Gastrocnemius medialis (tissue), 4 donors: ENCODE data around the gene RPL35. TPM values are rescaled to one million over a fixed set of nuclear protein-coding genes. Genes with fewer than 3 reads are reported as not detected.
A peak's percentile ranks its signal among the peaks of the same experiment; 100 is the strongest.

ENCODE experiments used
- ATAC-seq, 2 donors: fragments of 150-250 bp; one replicate each; pipeline ENCODE4 v1.9.1; 2016
- DNase-seq, 2 donors: peaks; one replicate each; pipeline ENCODE4 v3.0.0-alpha.2; 2019
- H3K27ac ChIP-seq, 4 donors: fragments of 200-600 bp; sonication (generic); 1 replicate in 1 of 4; 2 replicates in 3 of 4; pipeline ENCODE4 v1.5.1; 2016 to 2018; ENCODE audit warnings: mild to moderate bottlenecking in 2 of 4, moderate library complexity in 1 of 4
- H3K27me3 ChIP-seq, 3 donors: fragments of 200-600 bp; sonication (generic) in 2 of 3; 1 replicate in 1 of 3; 2 replicates in 2 of 3; pipeline versions ENCODE4 v1.5.1 to v1.6.0; 2016 to 2019; ENCODE audit warnings: mild to moderate bottlenecking in 1 of 3, moderate library complexity in 1 of 3
- H3K36me3 ChIP-seq, 2 donors: fragments of 200-600 bp; sonication (generic) in 1 of 2; one replicate each; pipeline ENCODE4 v1.5.1; 2017 to 2018
- H3K4me1 ChIP-seq, 2 donors: fragments of 200-600 bp; sonication (generic) in 1 of 2; one replicate each; pipeline ENCODE4 v1.5.1; 2016 to 2017; ENCODE audit warnings: mild to moderate bottlenecking in 2 of 2
- H3K4me3 ChIP-seq, 4 donors: fragments of 200-600 bp; sonication (generic) in 3 of 4; 1 replicate in 1 of 4; 2 replicates in 3 of 4; pipeline ENCODE4 v1.5.1; 2016 to 2019; ENCODE audit warnings: mild to moderate bottlenecking in 2 of 4
- H3K9me3 ChIP-seq, 3 donors: fragments of 200-600 bp; sonication (generic) in 2 of 3; 1 replicate in 1 of 3; 2 replicates in 2 of 3; pipeline ENCODE4 v1.5.1; 2016 to 2019
- POLR2A ChIP-seq, 2 donors: fragments of 450-650 bp; IDR thresholded peaks; one replicate each; pipeline ENCODE4 v1.6.1; 2017; ENCODE audit warnings: antibody characterized with exemption in 2 of 2, mild to moderate bottlenecking in 2 of 2, moderate library complexity in 2 of 2
- in situ Hi-C, 4 donors: fragments of 200-750 bp; cut with MboI; loops; one replicate each; pipeline versions ENCODE4 v1.15.0 to v1.8.0; 2017; ENCODE audit warnings: low sequenced_read_pairs in 4 of 4
- intact Hi-C: fragments of 100-400 bp; cut with DNase I; formaldehyde crosslinking; loops from one replicate; pipeline ENCODE4 v1.15.1; 2023; ENCODE audit warnings: low total_unique reads
- total RNA-seq, 4 donors: library from RNA; depleted of rRNA; stranded (reverse); fragments of >200 nt; gene quantifications; one replicate each; pipeline versions ENCODE4 v1.1.0 to v1.2.3, GENCODE V29; 2016
- TF ChIP-seq, protein P1 (sequence below), 5 experiments: fragments of 450-650 bp in 3 of 5; fragments of 200-600 bp in 2 of 5; sonication (generic) in 2 of 5; IDR thresholded peaks in 4 of 5; conservative IDR thresholded peaks in 1 of 5; 1 replicate in 4 of 5; 2 replicates in 1 of 5; pipeline ENCODE4 v1.5.1; 2016 to 2019; ENCODE audit warnings: antibody characterized with exemption in 5 of 5, mild to moderate bottlenecking in 3 of 5, moderate library complexity in 3 of 5

RPL35 gene
- total RNA-seq, 4 donors from 2014 or later: 2,099 to 2,608 (median 2,478) TPM

DNA sequence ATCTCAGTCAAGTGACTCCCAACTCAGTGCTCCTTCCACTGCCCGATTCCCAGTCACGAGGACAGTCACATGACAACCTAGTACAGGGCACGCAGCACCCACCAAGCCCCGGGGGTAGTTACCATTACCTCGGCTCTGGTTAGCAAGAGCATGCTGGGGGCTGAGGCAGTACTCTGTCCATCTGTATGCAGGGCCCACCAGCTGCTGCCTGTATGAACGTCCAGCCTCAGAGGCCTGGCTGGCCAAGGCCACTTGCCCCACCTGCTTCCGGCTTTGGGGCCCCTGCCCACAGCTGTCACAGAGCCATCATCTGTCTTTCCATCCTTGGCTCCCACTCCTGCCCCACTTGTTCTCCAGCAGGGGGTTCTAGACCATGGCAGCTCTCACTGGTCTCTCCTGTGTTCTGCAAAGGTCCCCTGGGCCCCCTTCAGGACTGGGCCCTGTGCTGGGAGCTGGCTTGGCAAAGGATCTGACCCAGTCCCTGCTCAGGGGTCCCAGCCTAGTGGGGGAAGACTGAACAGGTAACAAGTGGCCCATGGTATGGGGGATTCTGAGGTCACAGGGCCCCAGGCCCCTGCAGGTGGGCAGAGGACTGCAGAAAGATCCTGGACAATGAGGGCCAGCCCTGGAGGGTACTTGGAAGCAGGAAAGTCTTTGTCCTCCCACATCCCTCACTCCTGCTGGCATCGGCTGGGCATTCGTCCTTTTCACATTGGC, 3.3 kb downstream of the RPL35 start:
- ATAC-seq (no peak), DNase-seq (no peak)
- Histone ChIP-seq H3K4me3 (no peak overlapping the region), H3K4me1 (peaks cover 35 to 39% of the 10 kb centered on the region in 2 donors), H3K27ac (peak overlapping the region in 2 of 4 donors; percentile 20 to 88), H3K27me3 (no peaks in the 10 kb centered on the region), H3K9me3 (no peaks in the 10 kb centered on the region), H3K36me3 (peaks cover 0 to 44% of the 10 kb centered on the region in 2 donors)
- TF ChIP-seq, protein P1, sequence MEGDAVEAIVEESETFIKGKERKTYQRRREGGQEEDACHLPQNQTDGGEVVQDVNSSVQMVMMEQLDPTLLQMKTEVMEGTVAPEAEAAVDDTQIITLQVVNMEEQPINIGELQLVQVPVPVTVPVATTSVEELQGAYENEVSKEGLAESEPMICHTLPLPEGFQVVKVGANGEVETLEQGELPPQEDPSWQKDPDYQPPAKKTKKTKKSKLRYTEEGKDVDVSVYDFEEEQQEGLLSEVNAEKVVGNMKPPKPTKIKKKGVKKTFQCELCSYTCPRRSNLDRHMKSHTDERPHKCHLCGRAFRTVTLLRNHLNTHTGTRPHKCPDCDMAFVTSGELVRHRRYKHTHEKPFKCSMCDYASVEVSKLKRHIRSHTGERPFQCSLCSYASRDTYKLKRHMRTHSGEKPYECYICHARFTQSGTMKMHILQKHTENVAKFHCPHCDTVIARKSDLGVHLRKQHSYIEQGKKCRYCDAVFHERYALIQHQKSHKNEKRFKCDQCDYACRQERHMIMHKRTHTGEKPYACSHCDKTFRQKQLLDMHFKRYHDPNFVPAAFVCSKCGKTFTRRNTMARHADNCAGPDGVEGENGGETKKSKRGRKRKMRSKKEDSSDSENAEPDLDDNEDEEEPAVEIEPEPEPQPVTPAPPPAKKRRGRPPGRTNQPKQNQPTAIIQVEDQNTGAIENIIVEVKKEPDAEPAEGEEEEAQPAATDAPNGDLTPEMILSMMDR (IDR thresholded peaks at IDR 0.05 in 4 of 5, conservative IDR thresholded peaks at IDR 0.05 in 1 of 5): no peak
- no peak for TF ChIP-seq POLR2A (IDR thresholded peaks at IDR 0.05)
- in situ Hi-C loops: loop anchor here in 1 of 4 donors (5.0 kb wide), 1 partner anchor 86 kb away; the partner anchor contains the start of gene NR6A1
- intact Hi-C loops: no loop called here

DNA sequence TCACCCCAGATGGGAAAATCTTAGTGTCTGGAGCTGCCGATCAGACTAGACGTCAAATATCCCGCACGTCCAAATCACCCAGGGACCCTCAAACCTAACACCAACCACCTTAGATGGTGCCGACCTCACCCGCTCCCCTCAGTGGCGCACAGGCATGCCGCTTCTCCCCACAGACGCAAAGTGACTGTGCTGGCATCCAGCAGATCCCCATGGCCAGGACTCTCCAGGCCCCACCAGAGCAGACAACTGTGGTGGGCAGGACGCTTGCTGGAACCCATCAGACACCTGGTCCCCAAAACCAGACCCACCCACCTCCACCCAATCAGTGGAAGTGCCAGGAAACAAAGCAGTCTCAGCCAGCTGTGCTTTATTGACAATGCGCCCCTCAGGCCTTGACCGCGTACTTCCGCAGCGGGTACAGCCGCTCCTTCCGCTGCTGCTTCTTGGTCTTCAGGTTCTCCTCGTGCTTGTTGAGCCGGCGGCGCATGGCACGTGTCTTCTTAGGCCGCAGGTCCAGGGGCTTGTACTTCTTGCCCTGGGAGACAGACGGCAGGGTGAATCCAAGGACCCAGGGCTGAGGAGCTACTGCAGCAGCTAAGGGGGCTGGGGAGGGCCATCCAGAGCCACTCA, 4.1 kb downstream of the RPL35 start:
- intact Hi-C loops: no loop called here
- in situ Hi-C loops: loop anchor here in 1 of 4 donors (5.0 kb wide), 1 partner anchor 85 kb away; the partner anchor contains the start of gene NR6A1
- no peak for ATAC-seq
- Histone ChIP-seq H3K27me3 (no peaks in the 10 kb centered on the region), H3K4me3 (no peak overlapping the region), H3K4me1 (peaks cover 29 to 42% of the 10 kb centered on the region in 2 donors), H3K36me3 (peaks cover 0 to 44% of the 10 kb centered on the region in 2 donors), H3K27ac (peak overlapping the region in 1 of 4 donors; percentile 20), H3K9me3 (no peaks in the 10 kb centered on the region)
- TF ChIP-seq, protein P1 (IDR thresholded peaks at IDR 0.05 in 4 of 5, conservative IDR thresholded peaks at IDR 0.05 in 1 of 5): no peak
- no peak for TF ChIP-seq POLR2A (IDR thresholded peaks at IDR 0.05)
- DNase-seq: no peak

DNA sequence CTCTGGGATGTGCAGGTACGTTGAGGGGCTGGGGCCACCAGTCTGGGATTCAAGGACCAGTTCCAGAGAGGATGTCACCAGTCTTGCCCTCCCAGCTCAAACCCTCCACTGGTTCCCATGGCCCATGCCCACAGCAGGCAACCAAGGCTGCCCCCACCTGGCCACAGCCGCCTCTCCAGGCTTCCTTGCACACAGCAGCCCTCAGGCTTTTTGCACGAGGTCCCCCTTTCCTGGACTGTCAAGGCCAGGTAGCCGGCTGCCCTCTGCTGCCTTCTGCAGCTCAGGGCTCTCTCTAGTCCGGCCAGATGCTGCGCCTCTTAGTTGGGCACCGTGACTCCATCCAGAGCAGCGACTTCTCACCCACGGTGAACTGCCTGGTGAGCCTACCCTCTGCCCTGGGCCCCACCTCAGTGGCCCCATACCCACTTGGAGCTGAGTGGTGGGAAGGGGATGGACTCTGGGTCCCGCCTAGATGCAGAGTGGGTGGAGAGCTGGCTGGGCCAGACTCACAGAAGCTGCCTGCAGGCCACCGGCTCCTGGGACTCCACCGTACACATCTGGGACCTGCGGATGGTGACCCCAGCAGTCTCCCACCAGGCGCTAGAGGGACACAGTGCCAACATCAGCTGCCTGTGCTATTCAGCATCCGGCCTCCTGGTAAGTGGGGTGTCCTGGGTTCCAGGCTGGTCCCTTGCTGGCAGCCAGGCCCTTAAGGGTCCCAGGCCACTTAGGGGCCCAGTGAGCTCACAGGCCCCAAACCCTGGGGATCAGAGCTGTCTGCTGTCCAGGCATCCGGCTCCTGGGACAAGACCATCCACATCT, 5.6 kb downstream of the RPL35 start:
- Histone ChIP-seq H3K4me3 (no peak overlapping the region), H3K9me3 (no peaks in the 10 kb centered on the region), H3K36me3 (peaks cover 0 to 44% of the 10 kb centered on the region in 2 donors), H3K4me1 (peaks cover 43 to 50% of the 10 kb centered on the region in 2 donors), H3K27me3 (no peaks in the 10 kb centered on the region), H3K27ac (no peak overlapping the region)
- ATAC-seq (no peak), DNase-seq (no peak)
- intact Hi-C loops (no loop called here), in situ Hi-C loops (loop anchor here in 1 of 4 donors (5.0 kb wide), 1 partner anchor 84 kb away; the partner anchor contains the start of gene NR6A1)
- TF ChIP-seq POLR2A (IDR thresholded peaks at IDR 0.05): no peak
- TF ChIP-seq, protein P1 (IDR thresholded peaks at IDR 0.05 in 4 of 5, conservative IDR thresholded peaks at IDR 0.05 in 1 of 5): peak in 1 of 5 experiments; percentile 36

DNA sequence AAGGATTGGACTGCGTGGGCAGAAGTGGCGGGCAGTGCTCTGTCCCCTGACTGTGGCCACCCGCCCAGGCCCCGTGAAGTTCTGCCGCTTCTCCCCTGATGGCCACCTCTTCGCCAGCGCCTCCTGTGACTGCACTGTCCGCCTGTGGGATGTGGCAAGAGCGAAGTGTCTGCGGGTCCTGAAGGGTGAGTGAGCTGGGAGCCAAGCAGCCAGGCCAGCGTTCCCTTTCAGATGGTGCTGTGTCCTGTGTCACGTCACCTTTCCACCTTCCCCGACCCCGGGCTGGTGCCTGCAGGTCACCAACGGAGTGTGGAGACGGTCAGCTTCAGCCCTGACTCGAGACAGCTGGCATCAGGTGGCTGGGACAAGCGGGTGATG, 6.2 kb downstream of the RPL35 start:
- peaks cover 44 to 49% of the 10 kb centered on the region in 2 donors for H3K4me1 ChIP-seq

More for the DNA sequence above, 6.2 kb downstream of the RPL35 start:
- no peak overlapping the region for H3K27ac ChIP-seq
- in situ Hi-C loops (loop anchor here in 1 of 4 donors (5.0 kb wide), 1 partner anchor 83 kb away; the partner anchor contains the start of gene NR6A1), intact Hi-C loops (no loop called here)
- no peaks in the 10 kb centered on the region for H3K9me3 ChIP-seq
- ATAC-seq: no peak
- peaks cover 0 to 39% of the 10 kb centered on the region in 2 donors for H3K36me3 ChIP-seq
- no peak for DNase-seq
- no peak overlapping the region for H3K4me3 ChIP-seq
- TF ChIP-seq POLR2A (IDR thresholded peaks at IDR 0.05): no peak
- TF ChIP-seq, protein P1 (IDR thresholded peaks at IDR 0.05 in 4 of 5, conservative IDR thresholded peaks at IDR 0.05 in 1 of 5): no peak
- no peaks in the 10 kb centered on the region for H3K27me3 ChIP-seq
